ENCODE measurements around the gene LRP1B.

Gene LRP1B

DNA sequence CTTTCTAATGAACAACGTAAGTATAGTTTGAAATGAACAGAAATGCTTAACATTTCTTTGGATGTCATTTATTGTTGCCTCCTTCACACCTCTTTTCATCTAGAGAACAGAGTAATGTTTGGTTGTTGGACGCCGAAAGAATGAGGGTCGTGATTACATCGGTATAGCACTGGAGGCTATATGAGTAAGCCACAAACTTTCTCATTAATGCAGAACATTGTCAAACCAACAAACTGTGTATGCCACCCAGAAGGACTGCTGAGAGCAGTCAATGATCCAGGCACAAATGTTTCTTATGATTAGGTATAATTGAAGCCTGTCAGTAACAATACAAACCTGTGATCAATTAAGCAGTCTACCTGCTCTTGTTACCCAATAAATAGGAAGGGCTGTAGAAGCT lies 1855.9 kb downstream of the LRP1B start:
- Histone ChIP-seq H3K4me3 (ENCODE audit: low read depth in 1 of 2, low read length in 2 of 2) (no peak overlapping the region), H4K20me1 (ENCODE audit: insufficient read depth, low read length) (no peaks in the 10 kb centered on the region), H3K27me3 (ENCODE audit: insufficient read depth, low read length, poor library complexity) (no peaks in the 10 kb centered on the region), H2AFZ (ENCODE audit: low read depth, low read length) (no peak overlapping the region), H3K9ac (ENCODE audit: low read depth, low read length) (no peak overlapping the region), H3K4me2 (ENCODE audit: insufficient read depth, low read length) (no peak overlapping the region), H3K4me1 (ENCODE audit: insufficient read depth, low read length) (no peaks in the 10 kb centered on the region), H3K36me3 (ENCODE audit: insufficient read depth, low read length) (no peaks in the 10 kb centered on the region), H3K9me3 (ENCODE audit: insufficient read depth, low read length, severe bottlenecking) (no peaks in the 10 kb centered on the region), H3K79me2 (ENCODE audit: insufficient read depth, low read length) (no peaks in the 10 kb centered on the region), H3K27ac (ENCODE audit: low read length) (no peak overlapping the region)
- TF ChIP-seq, protein P1, sequence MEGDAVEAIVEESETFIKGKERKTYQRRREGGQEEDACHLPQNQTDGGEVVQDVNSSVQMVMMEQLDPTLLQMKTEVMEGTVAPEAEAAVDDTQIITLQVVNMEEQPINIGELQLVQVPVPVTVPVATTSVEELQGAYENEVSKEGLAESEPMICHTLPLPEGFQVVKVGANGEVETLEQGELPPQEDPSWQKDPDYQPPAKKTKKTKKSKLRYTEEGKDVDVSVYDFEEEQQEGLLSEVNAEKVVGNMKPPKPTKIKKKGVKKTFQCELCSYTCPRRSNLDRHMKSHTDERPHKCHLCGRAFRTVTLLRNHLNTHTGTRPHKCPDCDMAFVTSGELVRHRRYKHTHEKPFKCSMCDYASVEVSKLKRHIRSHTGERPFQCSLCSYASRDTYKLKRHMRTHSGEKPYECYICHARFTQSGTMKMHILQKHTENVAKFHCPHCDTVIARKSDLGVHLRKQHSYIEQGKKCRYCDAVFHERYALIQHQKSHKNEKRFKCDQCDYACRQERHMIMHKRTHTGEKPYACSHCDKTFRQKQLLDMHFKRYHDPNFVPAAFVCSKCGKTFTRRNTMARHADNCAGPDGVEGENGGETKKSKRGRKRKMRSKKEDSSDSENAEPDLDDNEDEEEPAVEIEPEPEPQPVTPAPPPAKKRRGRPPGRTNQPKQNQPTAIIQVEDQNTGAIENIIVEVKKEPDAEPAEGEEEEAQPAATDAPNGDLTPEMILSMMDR (IDR thresholded peaks at IDR 0.05; ENCODE audit: borderline replicate concordance, extremely low read depth, low read length, poor library complexity, severe bottlenecking) = no peak
- TF ChIP-seq EZH2 (IDR thresholded peaks at IDR 0.05; ENCODE audit: borderline replicate concordance, low read depth, low read length, severe bottlenecking) = no peak
- DNase-seq (no peak), ATAC-seq (ENCODE audit: insufficient read depth, low read depth) (no peak)

DNA sequence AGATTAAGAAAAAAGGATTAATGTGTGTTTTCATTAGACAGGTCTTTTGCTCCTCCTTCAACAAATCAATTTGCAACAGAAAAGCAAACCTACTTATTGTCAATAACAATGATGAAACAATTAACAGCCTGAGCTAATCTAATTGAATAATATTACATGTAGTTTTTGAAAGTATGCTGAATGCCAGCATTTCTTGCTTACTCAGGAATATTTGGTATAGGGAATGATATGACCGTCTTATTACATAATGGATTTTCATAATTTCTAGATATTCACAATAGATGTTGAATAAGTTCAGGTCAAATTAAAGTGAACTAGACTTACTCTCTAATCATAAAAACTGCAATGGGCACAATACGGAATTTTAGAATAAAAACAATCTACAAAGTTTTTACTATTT lies 1856.9 kb downstream of the LRP1B start:
- ATAC-seq (ENCODE audit: insufficient read depth, low read depth) = no peak
- Histone ChIP-seq H3K9ac (ENCODE audit: low read depth, low read length) (no peak overlapping the region), H2AFZ (ENCODE audit: low read depth, low read length) (no peak overlapping the region), H3K4me2 (ENCODE audit: insufficient read depth, low read length) (no peak overlapping the region), H3K36me3 (ENCODE audit: insufficient read depth, low read length) (no peaks in the 10 kb centered on the region), H3K27ac (ENCODE audit: low read length) (no peak overlapping the region), H3K27me3 (ENCODE audit: insufficient read depth, low read length, poor library complexity) (no peaks in the 10 kb centered on the region), H3K9me3 (ENCODE audit: insufficient read depth, low read length, severe bottlenecking) (no peaks in the 10 kb centered on the region), H3K4me1 (ENCODE audit: insufficient read depth, low read length) (no peaks in the 10 kb centered on the region), H4K20me1 (ENCODE audit: insufficient read depth, low read length) (no peaks in the 10 kb centered on the region), H3K4me3 (ENCODE audit: low read depth in 1 of 2, low read length in 2 of 2) (no peak overlapping the region), H3K79me2 (ENCODE audit: insufficient read depth, low read length) (no peaks in the 10 kb centered on the region)
- TF ChIP-seq, protein P1 (IDR thresholded peaks at IDR 0.05; ENCODE audit: borderline replicate concordance, extremely low read depth, low read length, poor library complexity, severe bottlenecking) = no peak
- DNase-seq = no peak

GRCh38 chr2:140273408-140273807 lies 1857.4 kb downstream of the LRP1B start:
- no peaks in the 10 kb centered on the region for H3K9me3 ChIP-seq (ENCODE audit: insufficient read depth, low read length, severe bottlenecking)
- H3K36me3 ChIP-seq (ENCODE audit: insufficient read depth, low read length) = no peaks in the 10 kb centered on the region
- no peaks in the 10 kb centered on the region for H3K27me3 ChIP-seq (ENCODE audit: insufficient read depth, low read length, poor library complexity)
- DNase-seq = no peak
- TF ChIP-seq, protein P1 (IDR thresholded peaks at IDR 0.05; ENCODE audit: borderline replicate concordance, extremely low read depth, low read length, poor library complexity, severe bottlenecking) = no peak
- no peak for TF ChIP-seq EZH2 (IDR thresholded peaks at IDR 0.05; ENCODE audit: borderline replicate concordance, low read depth, low read length, severe bottlenecking)
- no peak overlapping the region for H3K9ac ChIP-seq (ENCODE audit: low read depth, low read length)
- H2AFZ ChIP-seq (ENCODE audit: low read depth, low read length) = no peak overlapping the region
- H4K20me1 ChIP-seq (ENCODE audit: insufficient read depth, low read length) = no peaks in the 10 kb centered on the region
- H3K4me2 ChIP-seq (ENCODE audit: insufficient read depth, low read length) = no peak overlapping the region
- H3K4me3 ChIP-seq (ENCODE audit: low read depth in 1 of 2, low read length in 2 of 2) = no peak overlapping the region
- no peak for ATAC-seq (ENCODE audit: insufficient read depth, low read depth)
- no peaks in the 10 kb centered on the region for H3K4me1 ChIP-seq (ENCODE audit: insufficient read depth, low read length)
- no peak overlapping the region for H3K27ac ChIP-seq (ENCODE audit: low read length)
- no peaks in the 10 kb centered on the region for H3K79me2 ChIP-seq (ENCODE audit: insufficient read depth, low read length)

DNA sequence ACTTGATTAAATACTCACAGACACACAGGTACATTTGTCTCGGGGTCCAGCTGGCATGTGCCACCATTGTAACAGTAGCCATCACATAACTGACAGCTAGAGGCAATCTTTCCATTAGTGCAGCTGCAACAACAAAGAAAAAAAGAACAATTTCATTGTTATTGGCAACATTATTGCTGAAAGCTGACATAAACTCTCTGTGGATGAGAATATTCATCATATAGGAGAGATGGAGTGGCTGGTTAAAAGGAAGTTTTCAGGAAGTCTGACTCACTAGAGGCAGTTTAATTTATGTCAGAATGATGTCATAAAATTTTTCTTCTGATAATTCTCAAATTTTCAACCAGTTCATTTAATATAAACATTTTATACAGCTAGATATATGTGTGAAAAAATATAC lies 1860.6 kb downstream of the LRP1B start:
- Histone ChIP-seq H3K9ac (ENCODE audit: low read depth, low read length) (no peak overlapping the region), H2AFZ (ENCODE audit: low read depth, low read length) (no peak overlapping the region), H4K20me1 (ENCODE audit: insufficient read depth, low read length) (no peaks in the 10 kb centered on the region), H3K4me3 (ENCODE audit: low read depth in 1 of 2, low read length in 2 of 2) (no peak overlapping the region), H3K36me3 (ENCODE audit: insufficient read depth, low read length) (no peaks in the 10 kb centered on the region), H3K4me2 (ENCODE audit: insufficient read depth, low read length) (no peak overlapping the region), H3K4me1 (ENCODE audit: insufficient read depth, low read length) (no peaks in the 10 kb centered on the region), H3K27me3 (ENCODE audit: insufficient read depth, low read length, poor library complexity) (no peaks in the 10 kb centered on the region), H3K79me2 (ENCODE audit: insufficient read depth, low read length) (no peaks in the 10 kb centered on the region), H3K27ac (ENCODE audit: low read length) (no peak overlapping the region), H3K9me3 (ENCODE audit: insufficient read depth, low read length, severe bottlenecking) (no peaks in the 10 kb centered on the region)
- TF ChIP-seq, protein P1 (IDR thresholded peaks at IDR 0.05; ENCODE audit: borderline replicate concordance, extremely low read depth, low read length, poor library complexity, severe bottlenecking) = no peak
- TF ChIP-seq EZH2 (IDR thresholded peaks at IDR 0.05; ENCODE audit: borderline replicate concordance, low read depth, low read length, severe bottlenecking) = no peak
- DNase-seq = no peak
- no peak for ATAC-seq (ENCODE audit: insufficient read depth, low read depth)

All from DND-41 (cell line).